ENCODE results near the gene KRT7. TPM values are rescaled to one million over a fixed set of nuclear protein-coding genes. Genes with fewer than 3 reads are reported as not detected.
"Not testable (repeated sequence)": the region's sequence is repeated elsewhere in the genome, so short reads cannot be mapped to it uniquely, and the experiment has no call there.

Gene KRT7
- total RNA-seq, 2 experiments from 2014 or later: not detected

DNA sequence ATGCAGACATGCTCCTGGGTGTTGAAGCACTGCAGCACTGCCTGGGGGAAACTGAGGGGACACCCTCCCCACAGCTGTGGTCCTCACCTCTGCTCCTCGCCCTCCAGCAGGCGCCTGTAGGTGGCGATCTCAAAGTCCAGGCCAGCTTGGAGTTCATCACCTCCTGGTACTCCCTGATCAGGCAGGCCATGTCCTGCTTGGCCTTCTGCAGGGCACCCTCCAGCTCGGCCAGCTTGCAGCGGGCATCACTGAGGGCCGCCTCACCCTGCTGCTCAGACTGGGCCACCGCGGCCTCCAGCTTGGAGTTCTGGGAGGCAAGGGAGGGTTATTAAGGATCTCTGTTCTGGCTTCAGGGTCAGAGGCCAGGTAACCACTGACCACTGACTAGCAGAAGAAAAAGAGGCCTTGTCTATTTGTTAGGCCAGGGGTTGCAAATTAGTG, 19.2 kb downstream of the KRT7 start:
- H3K4me3 ChIP-seq (ENCODE audit: low read depth, low read length, poor library complexity, severe bottlenecking); H3K9me3 ChIP-seq (ENCODE audit: low read length); POLR2A ChIA-PET; H3K27ac ChIP-seq (ENCODE audit: low read depth, low read length, poor library complexity, severe bottlenecking); H3K79me2 ChIP-seq (ENCODE audit: insufficient read depth, low read depth, low read length); BruUV-seq (replicated peaks); H3K9me2 ChIP-seq (ENCODE audit: insufficient read depth, low read length); H4K20me1 ChIP-seq (ENCODE audit: insufficient read depth, low read length); H3K4me1 ChIP-seq (ENCODE audit: insufficient read depth, low read length, poor library complexity, severe bottlenecking); H2AFZ ChIP-seq (ENCODE audit: low read length); CTCF ChIA-PET (ENCODE audit: unreplicated experiment); DNase-seq (ENCODE audit: low spot score); H3K36me3 ChIP-seq (ENCODE audit: insufficient read depth, low read length); H3K4me2 ChIP-seq (ENCODE audit: low read length); intact Hi-C loops (cut with micrococcal nuclease; ENCODE audit: unreplicated experiment): not testable (repeated sequence)
- TF ChIP-seq, protein P1, sequence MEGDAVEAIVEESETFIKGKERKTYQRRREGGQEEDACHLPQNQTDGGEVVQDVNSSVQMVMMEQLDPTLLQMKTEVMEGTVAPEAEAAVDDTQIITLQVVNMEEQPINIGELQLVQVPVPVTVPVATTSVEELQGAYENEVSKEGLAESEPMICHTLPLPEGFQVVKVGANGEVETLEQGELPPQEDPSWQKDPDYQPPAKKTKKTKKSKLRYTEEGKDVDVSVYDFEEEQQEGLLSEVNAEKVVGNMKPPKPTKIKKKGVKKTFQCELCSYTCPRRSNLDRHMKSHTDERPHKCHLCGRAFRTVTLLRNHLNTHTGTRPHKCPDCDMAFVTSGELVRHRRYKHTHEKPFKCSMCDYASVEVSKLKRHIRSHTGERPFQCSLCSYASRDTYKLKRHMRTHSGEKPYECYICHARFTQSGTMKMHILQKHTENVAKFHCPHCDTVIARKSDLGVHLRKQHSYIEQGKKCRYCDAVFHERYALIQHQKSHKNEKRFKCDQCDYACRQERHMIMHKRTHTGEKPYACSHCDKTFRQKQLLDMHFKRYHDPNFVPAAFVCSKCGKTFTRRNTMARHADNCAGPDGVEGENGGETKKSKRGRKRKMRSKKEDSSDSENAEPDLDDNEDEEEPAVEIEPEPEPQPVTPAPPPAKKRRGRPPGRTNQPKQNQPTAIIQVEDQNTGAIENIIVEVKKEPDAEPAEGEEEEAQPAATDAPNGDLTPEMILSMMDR (conservative IDR thresholded peaks at IDR 0.05; ENCODE audit: low read length): peak; percentile 49

- Histone ChIP-seq H4K20me1 (ENCODE audit: insufficient read depth, low read length) (no peaks in the 10 kb centered on the region), H3K4me1 (ENCODE audit: insufficient read depth, low read length, poor library complexity, severe bottlenecking) (no peaks in the 10 kb centered on the region), H3K9me3 (ENCODE audit: low read length) (no peaks in the 10 kb centered on the region), H3K4me2 (ENCODE audit: low read length) (no peak overlapping the region), H3K27ac (ENCODE audit: low read depth, low read length, poor library complexity, severe bottlenecking) (no peak overlapping the region), H3K79me2 (ENCODE audit: insufficient read depth, low read depth, low read length) (no peaks in the 10 kb centered on the region), H2AFZ (ENCODE audit: low read length) (no peak overlapping the region), H3K4me3 (ENCODE audit: low read depth, low read length, poor library complexity, severe bottlenecking) (no peak overlapping the region), H3K9me2 (ENCODE audit: insufficient read depth, low read length) (no peaks in the 10 kb centered on the region), H3K36me3 (ENCODE audit: insufficient read depth, low read length) (no peaks in the 10 kb centered on the region)
- DNase-seq (ENCODE audit: low spot score): no peak
- no peak for TF ChIP-seq EZH2phosphoT487 (IDR thresholded peaks at IDR 0.05; ENCODE audit: borderline replicate concordance, low read depth, low read length)
- no TSS peak for BruUV-seq (replicated peaks)
- CTCF ChIA-PET (ENCODE audit: unreplicated experiment): no interaction called here
- intact Hi-C loops (cut with micrococcal nuclease; ENCODE audit: unreplicated experiment): no loop called here
- POLR2A ChIA-PET: no interaction called here
Observed at GRCh38 chr12:52252728-52253343, 19.8 kb downstream of the KRT7 start.

DNA sequence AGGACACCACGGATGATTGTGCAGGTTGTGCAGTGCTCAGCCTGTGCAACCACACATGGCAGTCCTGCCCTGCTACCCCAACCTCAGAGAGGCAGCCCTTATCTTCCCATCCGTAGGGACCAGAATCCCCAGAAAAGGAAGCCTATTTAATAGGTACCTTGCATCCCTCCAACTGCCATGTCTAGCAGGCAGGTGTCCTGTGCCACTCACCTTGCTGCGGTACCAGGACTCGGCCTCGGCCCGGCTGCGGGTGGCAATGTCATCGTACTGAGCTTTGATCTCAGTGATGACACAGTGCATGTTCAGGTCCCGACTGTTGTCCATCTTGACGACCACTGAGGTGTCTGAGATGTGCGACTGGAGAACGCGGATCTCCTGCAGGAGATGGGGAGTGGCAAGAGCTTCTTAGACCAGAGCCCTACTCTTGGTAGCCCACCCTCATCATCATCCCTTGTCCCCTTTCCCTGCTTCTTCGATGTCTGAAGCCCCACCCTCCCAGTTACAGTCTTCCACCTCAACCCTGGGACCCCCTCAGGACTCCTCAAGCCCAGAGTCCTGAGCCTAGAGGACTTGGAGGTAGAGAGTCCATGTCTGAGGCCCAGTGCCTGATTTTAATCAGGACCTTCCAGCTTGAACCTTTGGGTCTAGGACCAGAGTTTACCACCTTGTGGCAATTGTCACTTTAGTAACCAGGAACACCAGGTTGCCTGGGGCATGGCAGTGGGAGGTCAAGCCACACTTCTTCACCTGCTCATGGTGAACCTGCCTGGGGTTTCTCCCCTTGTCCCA, 20.5 kb downstream of the KRT7 start:
- no peak overlapping the region for H3K4me3 ChIP-seq (ENCODE audit: low read depth, low read length, poor library complexity, severe bottlenecking)
- ChIA-PET CTCF (ENCODE audit: unreplicated experiment) (no interaction called here), POLR2A (no interaction called here)
- no peaks in the 10 kb centered on the region for H3K9me2 ChIP-seq (ENCODE audit: insufficient read depth, low read length)
- TF ChIP-seq, protein P1 (conservative IDR thresholded peaks at IDR 0.05; ENCODE audit: low read length): no peak
- no peak for TF ChIP-seq EZH2phosphoT487 (IDR thresholded peaks at IDR 0.05; ENCODE audit: borderline replicate concordance, low read depth, low read length)
- H3K4me1 ChIP-seq (ENCODE audit: insufficient read depth, low read length, poor library complexity, severe bottlenecking): no peaks in the 10 kb centered on the region
- no peak overlapping the region for H2AFZ ChIP-seq (ENCODE audit: low read length)
- H3K9me3 ChIP-seq (ENCODE audit: low read length): no peaks in the 10 kb centered on the region
- H3K79me2 ChIP-seq (ENCODE audit: insufficient read depth, low read depth, low read length): no peaks in the 10 kb centered on the region
- intact Hi-C loops (cut with micrococcal nuclease; ENCODE audit: unreplicated experiment): no loop called here
- DNase-seq (ENCODE audit: low spot score): no peak
- H3K27ac ChIP-seq (ENCODE audit: low read depth, low read length, poor library complexity, severe bottlenecking): no peak overlapping the region
- no peak overlapping the region for H3K4me2 ChIP-seq (ENCODE audit: low read length)
- no peaks in the 10 kb centered on the region for H4K20me1 ChIP-seq (ENCODE audit: insufficient read depth, low read length)
- BruUV-seq (replicated peaks): no TSS peak
- no peaks in the 10 kb centered on the region for H3K36me3 ChIP-seq (ENCODE audit: insufficient read depth, low read length)
